Measurements from ENCODE around the gene RPP25L. TPM values are rescaled to one million over a fixed set of nuclear protein-coding genes. Genes with fewer than 3 reads are reported as not detected.

Gene RPP25L
- total and polyA plus RNA-seq, 9 of the 15 experiments (the other 6 are each of a cell fraction or from before 2014, with no cell fraction given), result 16.3 to 43.7 (median 29.0) TPM

DNA sequence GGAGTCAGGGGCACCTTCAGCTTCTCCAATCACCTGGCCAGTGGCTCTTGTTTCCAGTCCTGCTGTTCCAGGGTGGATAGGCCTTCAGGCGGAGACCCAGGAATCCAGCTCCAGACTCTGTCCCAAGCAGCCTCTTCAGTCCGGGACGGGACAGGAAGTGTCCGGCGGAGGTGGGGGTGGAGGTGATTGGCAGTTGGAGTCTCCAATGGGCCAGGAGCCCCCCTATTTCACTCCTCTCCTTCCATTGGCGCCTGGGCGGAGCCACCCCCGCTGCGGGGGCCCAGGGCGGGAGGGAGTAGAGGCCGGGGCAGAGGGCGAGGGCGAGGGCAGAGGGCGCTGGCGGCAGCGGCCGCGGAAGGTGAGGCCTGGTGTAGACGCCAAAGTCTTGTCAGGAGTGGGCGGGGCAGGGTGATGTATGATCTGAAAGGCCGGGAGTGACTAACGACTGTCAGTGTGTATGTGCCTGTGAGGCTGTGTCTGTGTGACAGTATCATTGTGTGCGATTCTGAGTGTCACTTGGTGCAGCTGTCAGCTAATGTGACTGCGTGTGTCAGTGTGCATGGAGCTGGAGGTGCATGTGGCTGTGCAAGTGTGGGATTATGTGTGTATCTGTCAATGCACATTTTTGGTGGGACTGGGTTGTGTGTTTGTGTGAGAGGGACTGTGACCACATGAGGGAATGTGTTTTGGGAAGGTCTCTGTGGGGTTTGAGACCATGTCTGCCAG, 40.1 kb upstream of the RPP25L start, which contains the start of gene IL11RA (continued):
- TF ChIP-seq FOXK1 (CRISPR knock-in tag; IDR thresholded peaks at IDR 0.05; ENCODE audit: borderline replicate concordance) (no peak), CEBPB (tag; IDR thresholded peaks at IDR 0.05) (no peak), SAP30 (IDR thresholded peaks at IDR 0.05; ENCODE audit: borderline replicate concordance, insufficient read depth, low read depth, low read length, poor library complexity, severe bottlenecking) (no peak), HDAC2 (IDR thresholded peaks at IDR 0.05) (0 out of 2 replicates have a peak, but pooled peaks have one; percentile 16), ZFP30 (CRISPR knock-in tag; IDR thresholded peaks at IDR 0.05; ENCODE audit: borderline replicate concordance) (no peak), MECOM (CRISPR knock-in tag; IDR thresholded peaks at IDR 0.05) (no peak), ZNF133 (CRISPR knock-in tag; IDR thresholded peaks at IDR 0.05) (no peak), HDAC8 (tag; IDR thresholded peaks at IDR 0.05) (no peak), NFIX (CRISPR knock-in tag; IDR thresholded peaks at IDR 0.05; ENCODE audit: low read depth) (no peak)
- TF ChIP-seq, protein P1, sequence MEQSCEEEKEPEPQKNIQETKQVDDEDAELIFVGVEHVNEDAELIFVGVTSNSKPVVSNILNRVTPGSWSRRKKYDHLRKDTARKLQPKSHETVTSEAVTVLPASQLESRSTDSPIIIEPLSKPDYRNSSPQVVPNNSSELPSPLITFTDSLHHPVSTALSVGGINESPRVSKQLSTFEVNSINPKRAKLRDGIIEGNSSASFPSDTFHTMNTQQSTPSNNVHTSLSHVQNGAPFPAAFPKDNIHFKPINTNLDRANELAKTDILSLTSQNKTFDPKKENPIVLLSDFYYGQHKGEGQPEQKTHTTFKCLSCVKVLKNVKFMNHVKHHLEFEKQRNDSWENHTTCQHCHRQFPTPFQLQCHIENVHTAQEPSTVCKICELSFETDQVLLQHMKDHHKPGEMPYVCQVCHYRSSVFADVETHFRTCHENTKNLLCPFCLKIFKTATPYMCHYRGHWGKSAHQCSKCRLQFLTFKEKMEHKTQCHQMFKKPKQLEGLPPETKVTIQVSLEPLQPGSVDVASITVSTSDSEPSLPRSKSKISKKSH (CRISPR knock-in tag; IDR thresholded peaks at IDR 0.05), result no peak
- TF ChIP-seq, protein P2, sequence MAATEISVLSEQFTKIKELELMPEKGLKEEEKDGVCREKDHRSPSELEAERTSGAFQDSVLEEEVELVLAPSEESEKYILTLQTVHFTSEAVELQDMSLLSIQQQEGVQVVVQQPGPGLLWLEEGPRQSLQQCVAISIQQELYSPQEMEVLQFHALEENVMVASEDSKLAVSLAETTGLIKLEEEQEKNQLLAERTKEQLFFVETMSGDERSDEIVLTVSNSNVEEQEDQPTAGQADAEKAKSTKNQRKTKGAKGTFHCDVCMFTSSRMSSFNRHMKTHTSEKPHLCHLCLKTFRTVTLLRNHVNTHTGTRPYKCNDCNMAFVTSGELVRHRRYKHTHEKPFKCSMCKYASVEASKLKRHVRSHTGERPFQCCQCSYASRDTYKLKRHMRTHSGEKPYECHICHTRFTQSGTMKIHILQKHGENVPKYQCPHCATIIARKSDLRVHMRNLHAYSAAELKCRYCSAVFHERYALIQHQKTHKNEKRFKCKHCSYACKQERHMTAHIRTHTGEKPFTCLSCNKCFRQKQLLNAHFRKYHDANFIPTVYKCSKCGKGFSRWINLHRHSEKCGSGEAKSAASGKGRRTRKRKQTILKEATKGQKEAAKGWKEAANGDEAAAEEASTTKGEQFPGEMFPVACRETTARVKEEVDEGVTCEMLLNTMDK (IDR thresholded peaks at IDR 0.05; ENCODE audit: borderline replicate concordance, insufficient read depth, low read depth, low read length, poor library complexity, severe bottlenecking), result no peak
- TF ChIP-seq, protein P3, sequence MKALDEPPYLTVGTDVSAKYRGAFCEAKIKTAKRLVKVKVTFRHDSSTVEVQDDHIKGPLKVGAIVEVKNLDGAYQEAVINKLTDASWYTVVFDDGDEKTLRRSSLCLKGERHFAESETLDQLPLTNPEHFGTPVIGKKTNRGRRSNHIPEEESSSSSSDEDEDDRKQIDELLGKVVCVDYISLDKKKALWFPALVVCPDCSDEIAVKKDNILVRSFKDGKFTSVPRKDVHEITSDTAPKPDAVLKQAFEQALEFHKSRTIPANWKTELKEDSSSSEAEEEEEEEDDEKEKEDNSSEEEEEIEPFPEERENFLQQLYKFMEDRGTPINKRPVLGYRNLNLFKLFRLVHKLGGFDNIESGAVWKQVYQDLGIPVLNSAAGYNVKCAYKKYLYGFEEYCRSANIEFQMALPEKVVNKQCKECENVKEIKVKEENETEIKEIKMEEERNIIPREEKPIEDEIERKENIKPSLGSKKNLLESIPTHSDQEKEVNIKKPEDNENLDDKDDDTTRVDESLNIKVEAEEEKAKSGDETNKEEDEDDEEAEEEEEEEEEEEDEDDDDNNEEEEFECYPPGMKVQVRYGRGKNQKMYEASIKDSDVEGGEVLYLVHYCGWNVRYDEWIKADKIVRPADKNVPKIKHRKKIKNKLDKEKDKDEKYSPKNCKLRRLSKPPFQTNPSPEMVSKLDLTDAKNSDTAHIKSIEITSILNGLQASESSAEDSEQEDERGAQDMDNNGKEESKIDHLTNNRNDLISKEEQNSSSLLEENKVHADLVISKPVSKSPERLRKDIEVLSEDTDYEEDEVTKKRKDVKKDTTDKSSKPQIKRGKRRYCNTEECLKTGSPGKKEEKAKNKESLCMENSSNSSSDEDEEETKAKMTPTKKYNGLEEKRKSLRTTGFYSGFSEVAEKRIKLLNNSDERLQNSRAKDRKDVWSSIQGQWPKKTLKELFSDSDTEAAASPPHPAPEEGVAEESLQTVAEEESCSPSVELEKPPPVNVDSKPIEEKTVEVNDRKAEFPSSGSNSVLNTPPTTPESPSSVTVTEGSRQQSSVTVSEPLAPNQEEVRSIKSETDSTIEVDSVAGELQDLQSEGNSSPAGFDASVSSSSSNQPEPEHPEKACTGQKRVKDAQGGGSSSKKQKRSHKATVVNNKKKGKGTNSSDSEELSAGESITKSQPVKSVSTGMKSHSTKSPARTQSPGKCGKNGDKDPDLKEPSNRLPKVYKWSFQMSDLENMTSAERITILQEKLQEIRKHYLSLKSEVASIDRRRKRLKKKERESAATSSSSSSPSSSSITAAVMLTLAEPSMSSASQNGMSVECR (CRISPR knock-in tag; IDR thresholded peaks at IDR 0.05), result peak; percentile 70

Measured in K562 (cell line).